Keratinocyte (primary cell): ENCODE data around the gene TBCD. TPM values are rescaled to one million over a fixed set of nuclear protein-coding genes. Genes with fewer than 3 reads are reported as not detected.

Experiments used
- DNase-seq: peaks from one replicate; pipeline ENCODE4 v3.0.0-alpha.2; 2011; ENCODE audit warnings: low read depth, missing footprints, low spot score
- FAIRE-seq: peaks from 2 replicates; lab custom pipeline; 2011; peaks lifted over from hg19 to GRCh38; lab: Jason Lieb, UNC
- H2AFZ ChIP-seq: 2 replicates; pipeline ENCODE4 v1.6.0; 2012; ENCODE audit warnings: low read length, control low read depth, inconsistent platforms; ENCODE audit not compliant: control insufficient read depth
- H3K27ac ChIP-seq: 2 replicates; pipeline ENCODE4 v1.5.1; 2011; ENCODE audit warnings: low read length; ENCODE audit not compliant: control insufficient read depth, insufficient read depth
- H3K27me3 ChIP-seq: 3 replicates; pipeline ENCODE4 v1.6.0; 2011; ENCODE audit warnings: low read length; ENCODE audit not compliant: control insufficient read depth, insufficient read depth; ENCODE audit errors: extremely low read depth
- H3K36me3 ChIP-seq, 2 experiments: 2 replicates in 1 of 2; 3 replicates in 1 of 2; pipeline ENCODE4 v1.5.1; 2011; ENCODE audit warnings: low read length in 2 of 2, mild to moderate bottlenecking in 1 of 2; ENCODE audit not compliant: control insufficient read depth in 2 of 2, insufficient read depth in 2 of 2; ENCODE audit errors: extremely low read depth in 1 of 2
- H3K4me1 ChIP-seq: 3 replicates; pipeline ENCODE4 v1.5.1; 2011; ENCODE audit warnings: low read length; ENCODE audit not compliant: control insufficient read depth, insufficient read depth; ENCODE audit errors: extremely low read depth
- H3K4me2 ChIP-seq: 3 replicates; pipeline ENCODE4 v1.6.0; 2011; ENCODE audit warnings: low read depth, low read length; ENCODE audit not compliant: control insufficient read depth, insufficient read depth; ENCODE audit errors: extremely low read depth
- H3K4me3 ChIP-seq, 3 experiments: fragments of 200-600 bp in 1 of 3; sonication (generic) in 1 of 3; 2 replicates in 2 of 3; 3 replicates in 1 of 3; pipeline ENCODE4 v1.5.1; 2011 to 2016; ENCODE audit warnings: low read length in 3 of 3, mild to moderate bottlenecking in 3 of 3, control low read depth in 2 of 3, inconsistent platforms in 1 of 3, low read depth in 1 of 3, mixed read lengths in 1 of 3, mixed run types in 1 of 3, moderate library complexity in 1 of 3; ENCODE audit not compliant: control insufficient read depth in 2 of 3, insufficient read depth in 2 of 3; ENCODE audit errors: extremely low read depth in 1 of 3
- H3K79me2 ChIP-seq: 2 replicates; pipeline ENCODE4 v1.6.0; 2012; ENCODE audit warnings: low read length; ENCODE audit not compliant: control insufficient read depth, insufficient read depth
- H3K9ac ChIP-seq: 3 replicates; pipeline ENCODE4 v1.6.0; 2011; ENCODE audit warnings: low read length; ENCODE audit not compliant: control insufficient read depth, insufficient read depth; ENCODE audit errors: extremely low read depth
- H3K9me1 ChIP-seq: 3 replicates; pipeline ENCODE4 v1.6.0; 2011; ENCODE audit warnings: low read length; ENCODE audit not compliant: control insufficient read depth, insufficient read depth; ENCODE audit errors: extremely low read depth
- H3K9me3 ChIP-seq: 2 replicates; pipeline ENCODE4 v1.5.1; 2012; ENCODE audit warnings: low read depth, low read length; ENCODE audit not compliant: control insufficient read depth
- H4K20me1 ChIP-seq: 3 replicates; pipeline ENCODE4 v1.6.0; 2011; ENCODE audit warnings: low read length; ENCODE audit not compliant: control insufficient read depth, insufficient read depth; ENCODE audit errors: extremely low read depth
- EZH2 ChIP-seq: IDR thresholded peaks from one replicate; pipeline ENCODE4 v1.6.1; 2012; ENCODE audit warnings: inconsistent platforms, mild to moderate bottlenecking, low read length, moderate library complexity
- dilution Hi-C: fragments of 300-500 bp; cut with MboI; formaldehyde crosslinking; loops from one replicate; pipeline ENCODE4 v1.7.0; 2020; ENCODE audit warnings: low sequenced_read_pairs; ENCODE audit not compliant: extremely low pct_ligation_motif_present
- polyA plus RNA-seq, 5 experiments: library from polyadenylated mRNA; depleted of rRNA in 3 of 5; stranded (reverse) in 3 of 5; stranded (forward) in 1 of 5; unstranded in 1 of 5; fragments of >200 nt; gene quantifications; 1 replicate in 1 of 5; 2 replicates in 3 of 5; 3 replicates in 1 of 5; pipeline versions ENCODE4 v1.2.1 to v1.2.3, GENCODE V29; 2011 to 2012; ENCODE audit warnings: missing spikeins in 2 of 5, low read depth in 1 of 5, low replicate concordance in 1 of 5
- TF ChIP-seq, protein P1 (sequence below), 3 experiments: IDR thresholded peaks in 1 of 3; conservative IDR thresholded peaks in 1 of 3; optimal IDR thresholded peaks in 1 of 3; 2 replicates in 2 of 3; 3 replicates in 1 of 3; pipeline versions ENCODE3 to v1.5.1; 2011; ENCODE audit warnings: low read length in 3 of 3, mild to moderate bottlenecking in 3 of 3, moderate library complexity in 2 of 3, control low read depth in 1 of 3, inconsistent platforms in 1 of 3; ENCODE audit not compliant: insufficient read depth in 2 of 3; ENCODE audit errors: extremely low read depth in 1 of 3

The TBCD gene
- polyA plus RNA-seq, 1 donor (not counting 4 experiments of a cell fraction or from before 2014, with no cell fraction given): 36.2 TPM

- H2AFZ ChIP-seq: no peak overlapping the region
- no peak overlapping the region for H3K4me2 ChIP-seq
- H4K20me1 ChIP-seq: no peaks in the 10 kb centered on the region
- H3K27ac ChIP-seq: no peak overlapping the region
- FAIRE-seq: no peak
- no peak for TF ChIP-seq EZH2
- TF ChIP-seq, protein P1, sequence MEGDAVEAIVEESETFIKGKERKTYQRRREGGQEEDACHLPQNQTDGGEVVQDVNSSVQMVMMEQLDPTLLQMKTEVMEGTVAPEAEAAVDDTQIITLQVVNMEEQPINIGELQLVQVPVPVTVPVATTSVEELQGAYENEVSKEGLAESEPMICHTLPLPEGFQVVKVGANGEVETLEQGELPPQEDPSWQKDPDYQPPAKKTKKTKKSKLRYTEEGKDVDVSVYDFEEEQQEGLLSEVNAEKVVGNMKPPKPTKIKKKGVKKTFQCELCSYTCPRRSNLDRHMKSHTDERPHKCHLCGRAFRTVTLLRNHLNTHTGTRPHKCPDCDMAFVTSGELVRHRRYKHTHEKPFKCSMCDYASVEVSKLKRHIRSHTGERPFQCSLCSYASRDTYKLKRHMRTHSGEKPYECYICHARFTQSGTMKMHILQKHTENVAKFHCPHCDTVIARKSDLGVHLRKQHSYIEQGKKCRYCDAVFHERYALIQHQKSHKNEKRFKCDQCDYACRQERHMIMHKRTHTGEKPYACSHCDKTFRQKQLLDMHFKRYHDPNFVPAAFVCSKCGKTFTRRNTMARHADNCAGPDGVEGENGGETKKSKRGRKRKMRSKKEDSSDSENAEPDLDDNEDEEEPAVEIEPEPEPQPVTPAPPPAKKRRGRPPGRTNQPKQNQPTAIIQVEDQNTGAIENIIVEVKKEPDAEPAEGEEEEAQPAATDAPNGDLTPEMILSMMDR (optimal IDR thresholded peaks at IDR 0.05 in 1 of 3, IDR thresholded peaks at IDR 0.05 in 1 of 3, conservative IDR thresholded peaks at IDR 0.05 in 1 of 3; ENCODE audit: extremely low read depth in 1 of 3, insufficient read depth in 2 of 3, low read length in 3 of 3): no peak
- H3K27me3 ChIP-seq: no peaks in the 10 kb centered on the region
- H3K4me1 ChIP-seq: no peaks in the 10 kb centered on the region
- H3K9me1 ChIP-seq: no peaks in the 10 kb centered on the region
- no peak overlapping the region for H3K4me3 ChIP-seq
- H3K79me2 ChIP-seq: no peaks in the 10 kb centered on the region
- no peak for DNase-seq
- dilution Hi-C loops: no loop called here
- no peak overlapping the region for H3K9ac ChIP-seq
- H3K36me3 ChIP-seq: no peaks in the 10 kb centered on the region
- peaks cover 13% of the 10 kb centered on the region for H3K9me3 ChIP-seq
Observed at GRCh38 chr17:82949984-82950383, 198.1 kb downstream of the TBCD start.

DNA sequence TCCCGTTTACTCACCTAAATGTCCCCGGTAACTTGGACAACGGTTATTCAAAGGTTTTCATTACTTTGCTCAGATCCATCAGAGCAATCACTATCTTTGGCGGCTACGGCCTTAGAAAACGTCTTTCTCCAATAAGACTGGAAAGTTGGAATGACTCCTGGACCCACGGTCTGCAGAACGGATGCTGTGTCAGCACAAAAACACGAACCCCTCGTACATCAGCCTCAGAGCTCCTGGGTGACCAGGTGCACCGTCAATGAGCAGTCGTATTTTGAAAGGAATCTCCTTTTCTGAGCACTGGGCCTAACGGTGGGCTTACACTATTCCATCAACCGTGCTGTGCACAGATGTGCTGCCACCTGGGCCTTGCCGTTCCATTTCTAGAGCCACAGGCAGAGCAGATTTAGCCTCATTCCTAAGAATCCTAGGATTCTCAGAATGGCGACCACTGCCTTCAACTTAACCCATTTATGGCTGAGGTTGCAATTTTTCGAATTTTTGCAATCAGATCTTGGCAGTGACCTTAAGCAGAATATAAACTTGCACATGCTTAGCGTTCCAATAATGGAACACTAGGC lies 198.7 kb downstream of the TBCD start:
- H3K36me3 ChIP-seq: no peaks in the 10 kb centered on the region
- H3K9ac ChIP-seq: no peak overlapping the region
- H3K4me2 ChIP-seq: no peak overlapping the region
- H3K9me1 ChIP-seq: no peaks in the 10 kb centered on the region
- no peak overlapping the region for H3K4me3 ChIP-seq
- TF ChIP-seq EZH2: no peak
- TF ChIP-seq, protein P1 (optimal IDR thresholded peaks at IDR 0.05 in 1 of 3, IDR thresholded peaks at IDR 0.05 in 1 of 3, conservative IDR thresholded peaks at IDR 0.05 in 1 of 3; ENCODE audit: extremely low read depth in 1 of 3, insufficient read depth in 2 of 3, low read length in 3 of 3): no peak
- H2AFZ ChIP-seq: no peak overlapping the region
- no peaks in the 10 kb centered on the region for H4K20me1 ChIP-seq
- H3K79me2 ChIP-seq: no peaks in the 10 kb centered on the region
- no peak for DNase-seq
- dilution Hi-C loops: no loop called here
- no peaks in the 10 kb centered on the region for H3K4me1 ChIP-seq
- H3K27ac ChIP-seq: no peak overlapping the region
- FAIRE-seq: no peak
- H3K27me3 ChIP-seq: no peaks in the 10 kb centered on the region
- H3K9me3 ChIP-seq: peaks cover 10% of the 10 kb centered on the region
